HL-60 (cell line): ENCODE results near the gene GAK.

Experiments used
- DNase-seq, 2 experiments: peaks; one replicate each; pipeline ENCODE4 v3.0.0-alpha.2; 2010 to 2020; ENCODE audit warnings: low read depth in 1 of 2, low spot score in 1 of 2
- H3K27ac ChIP-seq: fragments of 250-450 bp; sonication (Bioruptor Pico); replicated peaks from 2 replicates; pipeline ENCODE4 v1.5.1; 2020; ENCODE audit warnings: mild to moderate bottlenecking, moderate library complexity
- H3K27me3 ChIP-seq: fragments of 250-450 bp; sonication (Bioruptor Pico); 2 replicates; pipeline ENCODE4 v1.5.1; 2021; ENCODE audit warnings: mild to moderate bottlenecking, moderate library complexity; ENCODE audit not compliant: insufficient read depth, poor library complexity, severe bottlenecking
- H3K4me3 ChIP-seq: replicated peaks from 2 replicates; pipeline ENCODE4 v1.5.1; 2011; ENCODE audit warnings: mild to moderate bottlenecking, control low read depth, low read length; ENCODE audit not compliant: insufficient read depth
- CTCF ChIP-seq: IDR thresholded peaks from one replicate; pipeline ENCODE4 v1.5.1; 2011; ENCODE audit warnings: low read length, control low read depth, inconsistent platforms; ENCODE audit not compliant: insufficient read depth
- GABPA ChIP-seq: IDR thresholded peaks from 2 replicates; pipeline ENCODE4 v1.6.1; 2012; ENCODE audit warnings: low read depth
- POLR2AphosphoS5 ChIP-seq: IDR thresholded peaks from 2 replicates; pipeline ENCODE4 v1.6.1; 2012; ENCODE audit warnings: low read depth
- REST ChIP-seq: IDR thresholded peaks from 2 replicates; pipeline ENCODE4 v1.6.1; 2012; ENCODE audit warnings: low read depth; ENCODE audit not compliant: insufficient replicate concordance
- SPI1 ChIP-seq: IDR thresholded peaks from 2 replicates; pipeline ENCODE4 v1.6.1; 2012; ENCODE audit warnings: low read depth, mild to moderate bottlenecking, borderline replicate concordance

Gene GAK

GRCh38 chr4:912548-913279, 19.4 kb downstream of the GAK start:
- no peak for TF ChIP-seq CTCF
- no peak for TF ChIP-seq SPI1
- TF ChIP-seq POLR2AphosphoS5: no peak
- TF ChIP-seq REST: no peak
- no peak for TF ChIP-seq GABPA
- Histone ChIP-seq H3K27me3 (no peaks in the 10 kb centered on the region), H3K4me3 (no peak overlapping the region), H3K27ac (no peak overlapping the region)
- DNase-seq: no peak

GRCh38 chr4:911871-912490, 20.1 kb downstream of the GAK start:
- Histone ChIP-seq H3K27ac (no peak overlapping the region), H3K4me3 (no peak overlapping the region), H3K27me3 (no peaks in the 10 kb centered on the region)
- no peak for DNase-seq
- TF ChIP-seq CTCF (no peak), POLR2AphosphoS5 (no peak), SPI1 (no peak), REST (no peak), GABPA (no peak)

- Histone ChIP-seq H3K27ac (no peak overlapping the region), H3K4me3 (no peak overlapping the region), H3K27me3 (no peaks in the 10 kb centered on the region)
- no peak for DNase-seq
- TF ChIP-seq CTCF (no peak), SPI1 (no peak), GABPA (no peak), POLR2AphosphoS5 (no peak), REST (no peak)
Observed at GRCh38 chr4:911221-911751, 20.8 kb downstream of the GAK start.
